NCI-H2227 (cell line): ENCODE data around the gene USP51.
"Not testable (repeated sequence)": the region's sequence is repeated elsewhere in the genome, so short reads cannot be mapped to it uniquely, and the experiment has no call there.

Source experiments
- DNase-seq: peaks from one replicate; lab custom pipeline; 2025; ENCODE audit not compliant: unreplicated experiment; lab: John Stamatoyannopoulos, UW

The USP51 gene

DNA sequence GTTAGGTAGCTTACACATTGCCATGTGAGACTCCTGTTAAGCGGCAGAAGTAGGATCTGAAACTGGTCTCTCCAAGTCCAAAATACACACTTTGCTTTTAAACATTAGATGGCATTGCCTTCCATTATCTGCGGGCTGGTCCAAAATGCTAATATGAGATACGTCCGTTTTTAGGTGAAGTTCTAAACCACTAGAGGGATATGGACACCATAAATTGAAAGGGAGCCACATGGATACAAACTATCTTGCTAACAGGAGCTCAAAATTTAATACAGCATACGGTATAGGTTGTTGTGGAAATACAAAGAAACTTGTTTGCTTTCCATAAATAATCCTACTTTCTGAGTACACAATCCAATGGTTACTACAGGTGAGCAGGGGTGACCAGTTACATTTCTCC lies 23.9 kb downstream of the USP51 start:
- not testable (repeated sequence) for DNase-seq

DNA sequence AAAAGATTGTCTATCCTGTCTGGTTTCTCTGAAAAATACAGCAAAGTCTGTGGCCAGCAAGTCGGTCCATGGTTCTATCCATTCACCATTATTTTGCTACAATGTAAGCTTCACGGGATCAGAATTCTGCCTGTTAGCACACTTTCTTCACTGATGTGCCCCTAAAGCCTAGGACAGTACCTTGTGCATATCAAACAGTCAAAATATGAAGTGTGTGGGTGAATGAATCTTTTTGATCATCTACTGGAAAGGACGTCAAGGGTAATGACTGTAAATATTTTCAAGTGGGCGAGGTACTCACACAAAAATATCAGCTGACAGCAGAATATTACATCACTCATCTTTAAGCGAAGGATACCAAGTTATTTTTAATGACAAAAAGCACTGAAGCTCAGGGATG lies 24.5 kb downstream of the USP51 start:
- DNase-seq: not testable (repeated sequence)

DNA sequence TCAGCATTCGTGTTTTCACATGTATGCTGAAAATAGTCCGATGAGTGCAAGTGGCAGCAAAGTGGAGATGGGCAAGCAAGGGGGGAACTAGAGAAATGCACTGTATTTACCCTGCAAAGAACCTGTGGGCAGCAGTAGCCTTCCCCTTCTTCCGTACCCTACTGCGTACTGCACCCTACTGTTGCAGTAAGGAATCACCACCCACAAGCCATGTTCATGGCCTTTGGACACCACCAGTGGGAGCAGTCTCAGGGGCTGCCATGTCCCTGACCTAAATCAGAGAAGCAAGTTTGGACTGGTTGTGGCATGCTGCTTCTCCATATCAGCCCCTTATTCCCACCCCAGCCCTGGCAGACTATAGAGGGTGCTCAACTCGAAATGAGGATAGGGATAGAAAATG lies 25.6 kb downstream of the USP51 start:
- not testable (repeated sequence) for DNase-seq

DNA sequence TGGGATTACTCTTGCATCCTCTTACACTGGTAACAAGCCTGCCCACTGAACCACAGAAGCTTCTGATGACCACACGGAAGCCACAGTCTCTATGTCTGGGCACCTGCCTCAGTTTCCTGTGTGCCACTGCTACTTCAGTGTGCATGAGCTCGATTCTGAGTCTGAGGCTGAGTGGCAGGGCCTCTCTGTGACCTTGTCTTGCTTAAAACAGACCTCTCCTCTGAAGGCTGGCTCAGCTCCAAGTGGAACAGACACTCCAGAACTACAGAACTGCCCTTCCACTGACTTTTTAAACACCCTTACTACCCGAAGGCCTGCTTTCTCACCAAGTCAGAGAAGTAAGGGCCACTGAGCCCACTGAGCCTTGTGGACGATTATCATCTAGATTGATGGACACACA lies 29.7 kb downstream of the USP51 start:
- not testable (repeated sequence) for DNase-seq

DNA sequence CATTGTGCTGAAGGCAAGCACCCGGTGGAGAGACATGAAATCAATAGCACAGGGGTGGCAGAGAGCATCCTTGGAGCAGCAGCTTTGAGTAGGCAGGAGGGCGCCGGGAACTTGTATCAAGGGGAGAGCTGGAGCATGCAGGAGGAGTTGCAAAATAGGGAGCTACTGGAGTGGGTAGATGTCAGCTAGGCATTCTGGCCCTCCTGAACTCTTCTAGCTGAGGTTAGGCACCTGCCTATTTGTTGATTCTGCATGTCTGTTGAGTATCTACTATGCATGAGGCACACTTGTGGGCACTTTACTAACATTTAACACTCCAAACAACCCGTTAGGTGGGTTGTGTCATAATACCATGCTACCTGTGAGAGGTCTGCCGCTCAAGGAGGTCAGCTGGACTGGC lies 30.2 kb downstream of the USP51 start:
- DNase-seq: not testable (repeated sequence)

DNA sequence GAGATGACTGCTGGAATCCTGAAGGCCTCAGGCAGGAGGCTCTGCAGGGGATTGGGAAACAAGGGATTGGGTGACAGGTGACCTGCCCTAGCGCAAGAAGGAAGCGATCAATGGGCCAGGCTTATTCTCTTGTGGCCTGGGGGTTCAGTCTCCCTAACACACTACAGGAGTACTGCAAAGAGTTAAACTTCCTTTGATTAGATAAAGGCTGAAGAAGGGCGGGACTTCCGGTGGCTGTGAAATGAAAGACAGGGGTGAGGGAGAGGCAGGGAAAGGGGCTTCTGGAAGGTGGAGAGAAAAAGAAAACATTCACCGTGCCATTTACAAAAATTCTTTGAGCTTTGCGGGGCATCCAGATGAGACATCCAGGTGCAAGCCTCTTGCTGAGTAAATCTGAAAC lies 33.9 kb downstream of the USP51 start:
- not testable (repeated sequence) for DNase-seq

DNA sequence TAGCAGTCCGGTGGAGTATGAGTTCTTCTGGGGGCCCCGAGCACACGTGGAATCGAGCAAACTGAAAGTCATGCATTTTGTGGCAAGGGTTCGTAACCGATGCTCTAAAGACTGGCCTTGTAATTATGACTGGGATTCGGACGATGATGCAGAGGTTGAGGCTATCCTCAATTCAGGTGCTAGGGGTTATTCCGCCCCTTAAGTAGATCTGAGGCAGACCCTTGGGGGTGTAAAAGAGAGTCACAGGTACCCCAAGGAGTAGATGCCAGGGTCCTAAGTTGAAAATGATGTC lies 36.9 kb downstream of the USP51 start:
- no peak for DNase-seq

DNA sequence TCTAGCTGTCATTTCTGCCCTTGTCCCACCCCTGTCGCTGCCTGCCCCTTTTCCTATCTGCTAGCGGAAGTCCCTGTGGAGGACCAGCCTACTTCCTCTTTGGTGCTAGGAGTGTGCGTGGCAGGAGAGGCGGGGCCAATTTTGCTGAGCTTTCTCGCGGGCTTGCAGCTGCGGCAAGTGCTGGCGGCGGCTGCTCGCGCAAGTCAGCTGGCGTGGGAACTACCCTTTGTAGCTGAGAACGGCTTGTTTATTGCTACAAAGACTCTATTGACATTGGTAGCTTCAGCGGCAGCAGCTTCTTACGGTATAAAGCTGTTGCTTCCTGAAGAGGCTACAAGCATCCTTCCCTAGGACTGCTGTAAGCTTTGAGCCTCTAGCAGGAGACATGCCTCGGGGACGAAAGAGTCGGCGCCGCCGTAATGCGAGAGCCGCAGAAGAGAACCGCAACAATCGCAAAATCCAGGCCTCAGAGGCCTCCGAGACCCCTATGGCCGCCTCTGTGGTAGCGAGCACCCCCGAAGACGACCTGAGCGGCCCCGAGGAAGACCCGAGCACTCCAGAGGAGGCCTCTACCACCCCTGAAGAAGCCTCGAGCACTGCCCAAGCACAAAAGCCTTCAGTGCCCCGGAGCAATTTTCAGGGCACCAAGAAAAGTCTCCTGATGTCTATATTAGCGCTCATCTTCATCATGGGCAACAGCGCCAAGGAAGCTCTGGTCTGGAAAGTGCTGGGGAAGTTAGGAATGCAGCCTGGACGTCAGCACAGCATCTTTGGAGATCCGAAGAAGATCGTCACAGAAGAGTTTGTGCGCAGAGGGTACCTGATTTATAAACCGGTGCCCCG lies 37.4 kb downstream of the USP51 start, which contains the start of gene MAGEH1:
Gene MAGEH1, plus strand, starts transcription at position 138 of the 843 bp plus-strand sequence. Its CDS starts 248 bp downstream, at position 386.
- peak; percentile 91 for DNase-seq

DNA sequence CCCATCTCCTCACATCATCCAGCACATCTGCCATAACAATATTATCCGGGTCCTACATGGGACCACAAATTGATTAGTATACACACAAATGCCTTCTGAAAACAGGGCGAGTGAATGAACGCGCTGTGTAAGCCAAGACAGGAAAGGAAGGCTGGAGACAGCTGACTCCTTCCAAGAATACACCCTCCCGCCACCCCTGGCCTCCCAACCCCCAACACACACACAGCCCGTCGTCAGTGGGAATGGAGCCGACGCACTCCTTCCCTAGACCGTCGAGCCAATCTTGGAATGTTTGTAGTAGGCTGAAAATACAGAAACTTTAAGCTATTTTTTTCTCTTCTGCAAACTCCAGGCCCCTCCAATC lies 38.0 kb downstream of the USP51 start:
- peak; percentile 46 for DNase-seq

DNA sequence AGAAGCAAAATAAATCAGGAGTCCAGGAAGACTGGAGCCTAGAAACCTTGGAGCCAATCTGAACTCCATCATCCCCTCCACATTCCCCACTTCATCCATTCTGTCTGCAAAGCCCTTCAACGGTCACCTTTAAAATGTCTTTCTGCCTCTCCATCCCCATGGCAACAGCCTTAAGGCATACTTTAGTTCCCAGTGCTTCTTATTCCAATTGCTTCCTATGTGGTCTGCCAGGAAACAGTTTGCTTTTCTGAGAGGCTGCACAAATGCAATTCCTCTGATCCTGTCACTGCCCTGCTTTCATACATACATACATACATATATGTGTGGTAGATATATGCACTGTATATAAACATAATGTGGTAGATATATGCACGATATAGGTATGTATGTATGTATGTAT lies 38.5 kb downstream of the USP51 start:
- DNase-seq: peak; percentile 8

DNA sequence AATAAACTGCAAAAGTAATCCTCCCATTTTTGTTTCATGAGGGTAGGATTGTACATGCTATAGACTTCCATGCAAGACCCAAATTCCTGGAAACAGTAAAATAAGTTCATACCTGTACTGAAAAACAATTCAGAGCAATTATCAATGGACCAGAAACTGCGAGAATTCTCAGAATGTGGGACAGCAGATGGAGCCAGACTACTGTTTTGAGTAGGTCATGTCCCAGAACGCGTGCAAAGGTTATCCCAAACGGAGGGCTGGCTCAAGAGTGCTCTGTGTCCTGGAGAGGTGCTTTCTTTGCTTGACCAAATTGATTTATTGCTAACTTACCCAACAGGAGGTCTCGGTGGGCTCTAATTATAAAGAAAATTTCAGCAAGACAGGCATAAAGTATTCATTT lies 39.4 kb downstream of the USP51 start:
- no peak for DNase-seq

DNA sequence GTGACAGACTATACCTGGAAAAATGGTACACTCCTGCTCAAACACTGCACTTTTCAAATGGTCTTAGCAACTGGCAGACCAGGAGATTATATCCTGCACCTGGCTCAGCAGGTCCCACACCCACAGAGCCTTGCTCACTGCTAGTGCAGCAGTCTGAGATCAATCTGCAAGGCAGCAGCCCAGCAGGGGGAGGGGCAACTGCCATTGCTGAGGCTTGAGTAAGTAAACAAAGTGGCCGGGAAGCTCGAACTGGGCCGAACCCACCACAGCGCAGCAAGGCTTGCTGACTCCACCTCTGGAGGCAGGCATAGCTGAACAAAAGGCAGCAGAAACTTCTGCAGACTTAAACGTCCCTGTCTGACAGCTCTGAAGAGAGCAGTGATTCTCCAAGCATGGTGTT lies 46.2 kb downstream of the USP51 start:
- not testable (repeated sequence) for DNase-seq
